ES-I3 (cell line): ENCODE data around the gene TTI1.

Experiments
- H3K36me3 ChIP-seq: 2 replicates; pipeline ENCODE4 v1.6.1; 2013; ENCODE audit warnings: mild to moderate bottlenecking, low read length, control low read depth, moderate library complexity; ENCODE audit not compliant: insufficient read depth
- H3K4me1 ChIP-seq: 2 replicates; pipeline ENCODE4 v1.6.1; 2013; ENCODE audit warnings: mild to moderate bottlenecking, control low read depth, low read length; ENCODE audit not compliant: insufficient read depth
- H3K9ac ChIP-seq: 2 replicates; pipeline ENCODE4 v1.6.1; 2013; ENCODE audit warnings: low read depth, mild to moderate bottlenecking, low read length, moderate library complexity
- H3K9me3 ChIP-seq: 2 replicates; pipeline ENCODE4 v1.6.1; 2013; ENCODE audit warnings: mild to moderate bottlenecking, low read length, moderate library complexity; ENCODE audit not compliant: control insufficient read depth, insufficient read depth

TTI1 gene

DNA sequence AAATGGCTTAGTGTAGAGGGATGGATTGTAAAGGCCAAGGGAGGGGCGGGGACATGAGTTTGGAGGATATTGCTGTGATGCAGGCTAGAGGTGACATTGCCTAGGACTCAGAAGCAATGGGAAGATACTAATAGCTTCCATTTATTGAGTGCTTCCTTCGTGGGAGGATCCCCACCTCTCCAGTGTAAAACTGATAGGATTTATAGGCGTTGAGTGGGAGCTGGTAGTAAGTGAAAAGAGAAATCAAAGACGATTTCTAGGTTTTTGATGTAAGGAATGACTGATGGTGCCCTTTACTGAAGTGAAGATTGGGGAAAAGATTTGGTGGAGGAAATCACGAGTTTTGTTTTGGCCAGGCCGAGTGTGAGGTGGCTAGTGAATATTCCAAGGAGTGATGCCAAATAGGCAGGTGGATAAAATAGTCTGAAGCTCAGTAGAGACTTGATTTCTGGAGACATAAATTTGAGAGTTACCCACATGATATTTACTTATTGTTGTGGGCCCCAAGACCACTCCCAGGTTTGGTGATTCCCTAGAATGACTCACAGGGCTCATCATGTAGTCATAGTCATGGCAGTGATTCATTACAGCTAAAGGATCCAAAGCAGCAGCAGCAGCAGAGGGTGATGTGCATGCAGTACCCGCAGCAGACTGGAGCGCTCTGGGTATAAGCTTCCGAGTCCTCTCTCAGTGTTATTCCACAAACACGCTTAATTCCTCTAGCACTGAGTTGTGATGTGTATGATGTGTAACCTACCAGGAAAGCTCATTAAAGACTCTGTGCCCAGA is 10.4 kb upstream of the TTI1 start:
- Histone ChIP-seq H3K36me3 (peaks cover 15% of the 10 kb centered on the region), H3K9ac (no peak overlapping the region), H3K9me3 (no peaks in the 10 kb centered on the region), H3K4me1 (peaks cover 18% of the 10 kb centered on the region)

DNA sequence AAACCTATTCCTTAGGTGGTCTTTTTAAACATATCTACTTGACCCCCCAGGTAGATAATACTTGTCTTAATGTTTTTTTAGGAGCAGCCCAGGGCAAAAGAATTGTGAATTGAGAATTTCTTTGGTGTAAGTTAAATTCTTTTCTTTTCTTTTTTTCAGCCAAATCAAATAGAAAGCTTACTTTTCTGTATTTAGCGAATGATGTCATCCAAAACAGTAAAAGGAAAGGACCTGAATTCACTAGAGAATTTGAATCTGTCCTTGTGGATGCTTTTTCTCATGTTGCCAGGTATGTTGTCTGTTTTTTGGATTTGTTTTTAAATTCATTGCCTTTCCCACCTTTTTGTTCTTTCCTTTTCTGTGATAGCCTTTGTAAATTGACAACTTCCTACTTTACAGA is 7.0 kb upstream of the TTI1 start:
- no peaks in the 10 kb centered on the region for H3K9me3 ChIP-seq
- H3K36me3 ChIP-seq: peaks cover 19% of the 10 kb centered on the region
- H3K9ac ChIP-seq: no peak overlapping the region
- H3K4me1 ChIP-seq: 0 out of 2 replicates have a peak, but pooled peaks cover 1% of the 10 kb centered on the region

DNA sequence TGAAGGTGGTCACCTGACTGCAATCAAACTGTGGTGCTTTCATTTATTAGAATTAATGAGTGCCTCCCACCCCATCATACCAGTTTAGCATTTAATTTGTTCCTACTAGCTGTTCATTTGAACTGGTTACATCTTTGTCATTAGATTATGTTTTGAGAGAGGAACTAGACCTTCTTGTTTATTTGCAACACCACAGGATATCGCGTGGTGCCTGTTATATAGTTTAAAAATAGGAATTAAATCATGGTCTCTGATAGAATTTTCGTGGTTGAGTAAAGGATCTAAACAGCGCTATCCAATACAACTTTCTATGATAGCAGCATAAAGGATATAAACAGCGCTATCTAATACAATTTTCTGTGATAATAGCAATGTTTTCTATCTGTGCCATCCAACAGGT is 3.1 kb upstream of the TTI1 start:
- Histone ChIP-seq H3K9ac (no peak overlapping the region), H3K36me3 (peaks cover 10% of the 10 kb centered on the region), H3K4me1 (peaks cover 13% of the 10 kb centered on the region; the same call in 1 of the 2 replicates), H3K9me3 (no peaks in the 10 kb centered on the region)

DNA sequence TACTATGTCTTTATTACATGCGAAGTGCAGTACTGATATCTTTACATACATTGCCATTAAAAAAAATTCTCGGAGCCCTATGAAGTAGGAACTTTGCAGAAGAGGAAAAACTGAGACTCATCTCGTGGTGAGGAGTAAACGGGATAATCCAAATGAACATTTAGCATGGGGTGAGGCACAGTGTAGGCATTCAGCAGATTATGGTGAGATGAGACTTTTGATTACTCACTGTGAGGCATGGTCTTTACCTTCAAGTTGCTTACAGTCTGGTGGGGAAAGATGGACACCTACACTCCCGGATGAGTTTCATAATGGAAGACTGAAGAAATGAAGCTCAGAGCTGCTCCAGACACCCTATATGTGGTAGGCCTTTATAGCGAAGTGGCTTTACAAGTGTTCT is 1.7 kb upstream of the TTI1 start:
- H3K4me1 ChIP-seq: peaks cover 13% of the 10 kb centered on the region; the same call in 1 of the 2 replicates
- H3K36me3 ChIP-seq: peaks cover 12% of the 10 kb centered on the region
- H3K9ac ChIP-seq: peak overlapping the region; percentile 74; the same call in 1 of the 2 replicates

DNA sequence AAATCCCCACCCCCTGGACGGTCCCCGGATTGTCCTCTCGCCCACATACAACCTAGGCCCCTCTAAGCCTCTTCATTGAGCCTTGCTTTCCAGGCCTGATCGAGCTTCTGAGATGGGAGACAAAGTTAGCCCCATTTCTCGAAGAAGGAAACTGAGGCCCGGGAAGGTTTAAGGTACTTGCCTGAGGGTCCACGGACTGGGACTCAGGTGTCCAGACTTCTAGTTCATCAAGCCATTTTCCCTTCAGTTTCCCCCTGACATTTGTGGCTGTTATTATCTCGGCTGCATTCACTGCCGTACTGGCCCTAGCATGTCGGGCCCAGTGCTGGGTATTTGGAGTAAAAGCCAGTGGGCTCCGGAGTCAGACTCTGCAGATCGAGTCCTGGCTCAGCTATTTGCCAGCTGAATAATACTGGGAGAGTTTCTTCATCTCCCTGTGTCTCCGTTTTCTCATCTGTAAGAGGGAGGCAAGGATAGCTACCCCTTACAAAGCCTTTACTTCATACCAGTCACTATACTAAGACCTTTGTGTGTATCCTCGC is 923 bp upstream of the TTI1 start:
- Histone ChIP-seq H3K36me3 (peaks cover 12% of the 10 kb centered on the region), H3K9ac (peak overlapping the region; percentile 74), H3K9me3 (no peaks in the 10 kb centered on the region), H3K4me1 (peaks cover 13% of the 10 kb centered on the region; the same call in 1 of the 2 replicates)

More for the DNA sequence above, 1.7 kb upstream of the TTI1 start:
- no peaks in the 10 kb centered on the region for H3K9me3 ChIP-seq

DNA sequence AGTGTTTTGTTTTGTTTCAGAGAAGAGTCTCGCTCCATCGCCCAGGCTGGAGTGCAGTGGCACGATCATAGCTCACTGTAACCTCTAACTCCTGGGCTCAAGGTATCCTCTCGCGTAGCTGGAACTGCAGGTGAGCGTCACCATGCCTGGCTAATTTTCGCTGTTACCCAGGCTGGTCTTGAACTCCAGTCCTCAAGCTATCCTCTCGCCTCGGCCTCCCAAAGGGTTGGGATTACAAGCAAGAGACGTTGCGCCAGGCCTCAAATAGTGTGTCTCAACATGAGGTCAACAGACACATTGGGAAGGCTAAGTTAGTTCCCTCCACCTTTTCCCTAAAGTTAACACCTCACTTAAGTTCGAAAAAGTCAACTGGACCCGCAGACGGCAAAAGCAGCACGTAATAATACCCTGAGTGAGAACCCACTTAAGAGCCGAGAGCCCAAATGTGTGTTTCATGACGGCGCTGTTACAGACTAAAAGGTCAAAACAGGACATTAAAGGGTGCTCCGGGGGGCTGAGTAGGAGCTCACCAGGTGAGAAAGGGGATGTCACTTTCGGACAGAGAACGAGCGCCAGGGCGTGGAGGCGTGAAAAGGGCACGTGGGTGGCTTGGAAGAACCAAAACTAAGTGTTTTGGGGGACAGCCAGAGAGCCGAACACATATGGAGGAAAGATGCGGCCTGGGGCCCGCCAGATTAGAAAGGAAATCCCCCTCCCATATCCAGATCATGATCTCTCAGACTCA is 499 bp downstream of the TTI1 start:
- peaks cover 12% of the 10 kb centered on the region for H3K36me3 ChIP-seq
- H3K9ac ChIP-seq: peak overlapping the region; percentile 74
- H3K4me1 ChIP-seq: peaks cover 13% of the 10 kb centered on the region

DNA sequence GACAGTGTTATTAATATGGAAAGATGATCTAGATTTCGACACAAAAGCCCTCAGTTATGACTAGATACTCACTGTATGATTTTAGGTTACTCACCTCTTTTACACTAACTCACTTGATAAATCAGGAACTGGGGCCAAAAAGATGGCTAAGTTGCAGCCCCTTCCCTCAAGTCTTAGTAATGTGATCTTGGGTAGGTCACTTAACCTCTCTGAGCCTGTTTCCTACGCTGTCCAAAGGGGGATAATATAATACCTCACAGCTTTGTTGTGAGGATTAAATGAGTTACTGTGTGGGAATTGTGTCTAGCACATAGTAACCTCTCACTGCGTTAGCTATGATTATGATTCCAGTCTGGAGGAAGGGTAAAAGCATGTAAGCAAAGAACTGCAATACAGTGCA is 1.3 kb downstream of the TTI1 start:
- Histone ChIP-seq H3K9me3 (no peaks in the 10 kb centered on the region), H3K36me3 (peaks cover 8% of the 10 kb centered on the region), H3K9ac (no peak overlapping the region; the same call in 1 of the 2 replicates), H3K4me1 (peaks cover 13% of the 10 kb centered on the region)

More for the DNA sequence above, 499 bp downstream of the TTI1 start:
- no peaks in the 10 kb centered on the region for H3K9me3 ChIP-seq

DNA sequence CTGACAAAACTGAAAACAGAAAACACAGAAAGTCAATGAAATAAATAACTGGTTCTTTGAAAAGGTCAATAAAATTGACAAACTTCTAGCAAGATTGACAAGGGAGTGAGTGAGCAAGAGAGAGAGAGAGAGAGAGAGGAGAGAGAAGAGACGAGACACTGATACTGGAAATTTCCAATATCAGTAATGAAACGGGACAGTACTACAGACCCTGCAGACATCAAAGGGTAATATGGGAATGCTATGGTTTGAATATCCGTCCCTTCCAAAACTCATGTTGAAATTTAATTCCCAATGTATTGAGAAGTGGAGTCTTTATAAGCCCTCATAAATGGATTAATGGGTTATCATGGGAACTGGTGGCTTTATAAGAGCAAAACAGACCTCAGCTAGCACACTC is 3.8 kb downstream of the TTI1 start:
- Histone ChIP-seq H3K9me3 (no peaks in the 10 kb centered on the region), H3K36me3 (peaks cover 2% of the 10 kb centered on the region; the same call in 1 of the 2 replicates), H3K4me1 (peaks cover 6% of the 10 kb centered on the region), H3K9ac (no peak overlapping the region)

DNA sequence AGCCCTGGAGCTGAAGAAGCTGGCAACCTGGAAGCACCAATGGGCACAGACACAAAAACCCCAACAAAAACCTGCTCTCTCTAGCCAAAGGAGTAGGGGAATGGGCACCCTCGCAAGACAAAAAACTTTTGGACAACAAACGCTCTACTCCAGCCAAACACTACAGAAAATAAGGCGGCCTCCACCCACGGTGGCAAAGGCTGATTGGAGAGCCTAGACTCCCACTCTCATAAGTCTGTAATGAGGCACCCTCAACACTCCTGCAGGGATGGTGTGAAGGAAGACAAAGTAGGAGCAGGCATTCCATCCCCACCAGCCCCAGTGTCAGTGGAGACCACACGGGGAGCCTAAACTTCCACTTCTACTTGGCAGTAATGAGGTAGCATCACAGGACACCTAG is 8.8 kb downstream of the TTI1 start:
- Histone ChIP-seq H3K9ac (no peak overlapping the region), H3K4me1 (no peaks in the 10 kb centered on the region; the same call in 1 of the 2 replicates), H3K36me3 (no peaks in the 10 kb centered on the region), H3K9me3 (no peaks in the 10 kb centered on the region)

DNA sequence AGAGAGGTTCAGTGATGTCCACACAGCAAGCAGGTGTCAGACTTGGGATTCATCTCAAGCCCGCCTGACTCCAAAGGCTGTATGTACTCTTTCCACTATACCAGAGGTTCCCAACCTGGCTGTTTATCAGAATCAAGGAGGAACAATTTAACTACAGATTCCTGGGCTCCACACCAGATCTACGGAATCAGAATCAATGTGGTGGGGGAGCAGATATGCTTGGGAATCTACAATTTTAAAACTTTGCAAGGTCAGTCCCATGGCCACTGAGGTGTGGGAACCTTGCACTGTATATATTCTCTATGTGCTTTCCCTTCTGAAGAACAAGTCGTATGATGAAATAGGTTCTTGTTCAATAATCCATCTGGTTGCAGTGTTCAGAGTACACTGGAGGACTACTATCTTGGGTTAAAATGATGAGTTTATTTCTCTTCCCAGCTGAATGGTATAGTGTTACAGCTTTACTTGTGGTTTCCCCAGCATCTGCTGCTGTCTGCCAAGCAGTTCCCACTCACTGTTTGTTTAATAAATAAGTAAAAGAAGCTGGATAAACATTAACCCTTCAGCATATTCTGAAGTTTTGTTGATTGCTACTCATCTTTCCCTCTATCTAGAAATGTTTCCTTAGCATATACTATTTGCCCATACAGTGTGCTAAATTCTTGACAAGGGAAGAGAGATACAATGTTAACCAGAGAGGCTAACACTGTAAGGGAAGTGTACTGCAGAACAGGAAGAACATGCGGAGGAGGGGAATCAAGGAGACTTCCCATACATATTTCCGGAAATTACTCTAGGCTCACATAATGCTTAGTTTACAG is 9.9 kb downstream of the TTI1 start:
- peaks cover 2% of the 10 kb centered on the region for H3K9me3 ChIP-seq
- H3K9ac ChIP-seq: no peak overlapping the region
- H3K4me1 ChIP-seq: no peaks in the 10 kb centered on the region
- no peaks in the 10 kb centered on the region; the same call in 1 of the 2 replicates for H3K36me3 ChIP-seq

DNA sequence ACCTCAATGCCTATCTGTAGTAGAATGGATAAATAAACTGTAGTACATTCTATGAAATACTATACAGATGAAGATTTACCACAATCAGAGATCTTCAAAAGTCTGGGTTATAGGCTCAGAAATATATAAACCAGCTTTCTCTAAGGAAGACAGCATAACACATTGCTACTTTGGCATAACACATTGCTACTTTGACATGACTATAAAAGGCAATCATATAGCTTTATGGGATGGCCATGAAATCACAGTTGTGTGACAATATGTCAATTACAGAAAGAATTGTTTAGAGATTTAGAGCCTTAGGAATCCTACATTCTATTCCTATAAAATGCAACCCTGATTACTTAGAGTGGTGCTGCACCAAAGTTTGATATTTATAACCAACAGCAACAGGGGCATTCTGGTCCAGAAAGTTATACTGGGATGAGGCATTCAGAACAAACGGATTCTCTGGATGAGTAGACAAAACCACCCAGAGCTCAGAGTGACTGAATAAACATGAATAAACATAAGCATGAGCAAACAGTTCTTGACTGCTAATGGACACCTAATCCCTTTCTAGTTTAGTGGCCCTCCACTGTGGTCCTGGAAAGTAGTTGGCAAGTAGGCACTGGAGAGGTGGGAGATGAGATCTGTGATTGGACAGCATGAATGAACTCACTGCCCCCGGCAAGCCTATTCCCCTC is 12.0 kb downstream of the TTI1 start:
- no peaks in the 10 kb centered on the region for H3K4me1 ChIP-seq
- peaks cover 10% of the 10 kb centered on the region for H3K36me3 ChIP-seq
- H3K9ac ChIP-seq: no peak overlapping the region
- peaks cover 8% of the 10 kb centered on the region for H3K9me3 ChIP-seq

DNA sequence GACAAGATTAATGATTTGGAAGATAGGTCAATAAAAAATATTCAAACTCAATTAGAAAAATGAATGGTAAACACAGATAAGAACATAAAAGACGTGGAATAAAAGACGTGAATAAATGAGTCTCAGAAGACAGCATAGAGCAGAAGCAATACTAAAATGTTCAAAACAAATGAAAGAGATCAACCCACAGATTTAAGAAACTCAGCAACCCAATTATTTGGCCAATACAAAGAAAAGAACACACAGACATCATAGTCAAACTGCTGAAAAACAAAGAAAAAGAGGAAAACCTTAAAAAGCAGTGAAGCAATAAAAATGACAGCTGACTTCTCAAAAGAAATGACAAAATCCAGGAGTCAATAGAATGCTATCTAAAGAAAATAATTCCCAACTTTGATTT is 14.9 kb downstream of the TTI1 start:
- no peak overlapping the region for H3K9ac ChIP-seq
- no peaks in the 10 kb centered on the region for H3K4me1 ChIP-seq
- H3K36me3 ChIP-seq: peaks cover 16% of the 10 kb centered on the region
- peaks cover 8% of the 10 kb centered on the region for H3K9me3 ChIP-seq

DNA sequence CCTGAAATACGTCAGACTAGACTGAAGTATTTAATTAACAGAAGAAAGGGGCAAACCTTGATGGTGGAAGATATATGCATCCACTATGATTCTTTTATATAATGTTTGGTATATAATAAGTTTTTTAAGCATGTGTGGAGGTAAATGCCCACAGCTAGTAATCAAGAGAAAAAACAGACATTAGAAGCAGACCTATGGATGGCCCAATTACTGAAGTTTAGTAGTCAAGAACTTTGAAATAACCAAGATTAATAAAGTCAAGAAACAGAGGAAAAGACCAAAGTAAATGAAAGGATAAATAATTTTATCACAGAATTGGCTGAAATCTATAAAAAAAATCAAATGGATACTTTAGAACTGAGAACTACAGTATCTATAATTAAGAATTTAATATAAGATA is 15.3 kb downstream of the TTI1 start:
- peaks cover 16% of the 10 kb centered on the region for H3K36me3 ChIP-seq
- H3K4me1 ChIP-seq: no peaks in the 10 kb centered on the region
- H3K9me3 ChIP-seq: peaks cover 8% of the 10 kb centered on the region
- H3K9ac ChIP-seq: no peak overlapping the region
